Esophagus muscularis mucosa (tissue), 4 donors: ENCODE data around the gene TSN.

Experiments used
- EP300 ChIP-seq: sonication (generic); formaldehyde crosslinking; IDR thresholded peaks from one replicate; pipeline ENCODE4 v1.6.1; 2017; ENCODE audit warnings: antibody characterized with exemption
- POLR2A ChIP-seq: fragments of 450-650 bp; IDR thresholded peaks from one replicate; pipeline ENCODE4 v1.6.1; 2017; ENCODE audit warnings: antibody characterized with exemption, moderate library complexity, mild to moderate bottlenecking, low read depth
- POLR2AphosphoS5 ChIP-seq, 2 donors: sonication (generic); formaldehyde crosslinking; IDR thresholded peaks; one replicate each; pipeline ENCODE4 v1.6.1; 2017; ENCODE audit warnings: antibody characterized with exemption in 2 of 2
- TF ChIP-seq, protein P1 (sequence below), 3 experiments: fragments of 200-600 bp in 2 of 3; fragments of 450-650 bp in 1 of 3; sonication (generic) in 2 of 3; IDR thresholded peaks; one replicate each; pipeline ENCODE4 v1.5.1; 2017 to 2019; ENCODE audit warnings: antibody characterized with exemption in 3 of 3, mild to moderate bottlenecking in 2 of 3, moderate library complexity in 1 of 3

DNA sequence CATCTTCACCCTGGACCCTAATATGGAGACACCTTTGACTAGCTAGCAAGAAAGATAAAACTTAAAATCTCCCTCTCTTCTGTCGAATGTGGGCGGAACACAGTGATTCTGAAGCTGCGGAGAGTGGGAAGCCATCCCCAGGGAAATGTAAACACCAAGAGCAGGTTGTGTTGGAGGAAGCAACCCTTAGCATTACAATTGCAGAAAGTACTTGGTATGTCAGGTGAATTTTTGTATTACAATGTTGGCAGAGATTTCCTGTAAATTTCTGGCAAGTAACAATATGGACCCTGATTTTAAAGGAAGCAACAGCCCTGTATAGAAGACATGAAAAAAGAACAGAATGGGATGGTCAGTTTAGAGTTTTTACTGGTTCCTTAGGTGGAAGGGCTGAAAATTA is 35.8 kb downstream of the TSN start:
- TF ChIP-seq, protein P1, sequence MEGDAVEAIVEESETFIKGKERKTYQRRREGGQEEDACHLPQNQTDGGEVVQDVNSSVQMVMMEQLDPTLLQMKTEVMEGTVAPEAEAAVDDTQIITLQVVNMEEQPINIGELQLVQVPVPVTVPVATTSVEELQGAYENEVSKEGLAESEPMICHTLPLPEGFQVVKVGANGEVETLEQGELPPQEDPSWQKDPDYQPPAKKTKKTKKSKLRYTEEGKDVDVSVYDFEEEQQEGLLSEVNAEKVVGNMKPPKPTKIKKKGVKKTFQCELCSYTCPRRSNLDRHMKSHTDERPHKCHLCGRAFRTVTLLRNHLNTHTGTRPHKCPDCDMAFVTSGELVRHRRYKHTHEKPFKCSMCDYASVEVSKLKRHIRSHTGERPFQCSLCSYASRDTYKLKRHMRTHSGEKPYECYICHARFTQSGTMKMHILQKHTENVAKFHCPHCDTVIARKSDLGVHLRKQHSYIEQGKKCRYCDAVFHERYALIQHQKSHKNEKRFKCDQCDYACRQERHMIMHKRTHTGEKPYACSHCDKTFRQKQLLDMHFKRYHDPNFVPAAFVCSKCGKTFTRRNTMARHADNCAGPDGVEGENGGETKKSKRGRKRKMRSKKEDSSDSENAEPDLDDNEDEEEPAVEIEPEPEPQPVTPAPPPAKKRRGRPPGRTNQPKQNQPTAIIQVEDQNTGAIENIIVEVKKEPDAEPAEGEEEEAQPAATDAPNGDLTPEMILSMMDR (IDR thresholded peaks at IDR 0.05): no peak
- TF ChIP-seq POLR2A (no peak), POLR2AphosphoS5 (IDR thresholded peaks at IDR 0.05) (no peak), EP300 (no peak)
